ENCODE measurements around the gene AUTS2. TPM values are rescaled to one million over a fixed set of nuclear protein-coding genes. Genes with fewer than 3 reads are reported as not detected.

Gene AUTS2
- total and polyA plus RNA-seq, 2 of the 8 experiments (the other 6 are each of a cell fraction or from before 2014, with no cell fraction given) = 25.9 to 101 TPM

DNA sequence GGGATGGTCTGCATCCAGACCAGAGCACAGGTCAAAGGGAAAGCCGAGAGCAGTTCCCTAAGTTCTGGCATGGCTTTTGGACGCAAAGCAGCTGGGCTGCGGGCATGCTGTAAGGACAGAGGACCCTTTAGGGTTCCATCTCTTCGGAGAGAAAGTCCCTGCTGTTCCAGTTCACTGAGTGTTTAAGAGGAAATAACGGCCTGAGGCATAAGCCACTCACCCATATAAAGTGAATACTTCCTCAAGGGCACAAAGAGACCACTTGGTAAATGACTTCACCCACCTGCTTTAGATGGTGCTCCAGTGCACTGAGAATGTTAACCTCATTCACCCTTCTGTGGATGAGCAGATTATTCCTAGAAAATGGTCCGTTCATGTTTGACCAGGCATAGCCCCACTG lies 946.9 kb downstream of the AUTS2 start:
- no peak overlapping the region for H3K4me2 ChIP-seq (ENCODE audit: insufficient read depth in 1 of 2, low read depth in 2 of 2, low read length in 2 of 2)
- TF ChIP-seq SIX5 (IDR thresholded peaks at IDR 0.05; ENCODE audit: low read depth, low read length) = no peak
- no peak for TF ChIP-seq CHD2 (IDR thresholded peaks at IDR 0.05; ENCODE audit: low read length)
- TF ChIP-seq EP300 (IDR thresholded peaks at IDR 0.05; ENCODE audit: borderline replicate concordance in 1 of 2, low read depth in 2 of 2, low read length in 2 of 2) = no peak
- TF ChIP-seq SUZ12 (IDR thresholded peaks at IDR 0.05; ENCODE audit: low read length) = no peak
- TF ChIP-seq, protein P1, sequence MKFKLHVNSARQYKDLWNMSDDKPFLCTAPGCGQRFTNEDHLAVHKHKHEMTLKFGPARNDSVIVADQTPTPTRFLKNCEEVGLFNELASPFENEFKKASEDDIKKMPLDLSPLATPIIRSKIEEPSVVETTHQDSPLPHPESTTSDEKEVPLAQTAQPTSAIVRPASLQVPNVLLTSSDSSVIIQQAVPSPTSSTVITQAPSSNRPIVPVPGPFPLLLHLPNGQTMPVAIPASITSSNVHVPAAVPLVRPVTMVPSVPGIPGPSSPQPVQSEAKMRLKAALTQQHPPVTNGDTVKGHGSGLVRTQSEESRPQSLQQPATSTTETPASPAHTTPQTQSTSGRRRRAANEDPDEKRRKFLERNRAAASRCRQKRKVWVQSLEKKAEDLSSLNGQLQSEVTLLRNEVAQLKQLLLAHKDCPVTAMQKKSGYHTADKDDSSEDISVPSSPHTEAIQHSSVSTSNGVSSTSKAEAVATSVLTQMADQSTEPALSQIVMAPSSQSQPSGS (IDR thresholded peaks at IDR 0.05; ENCODE audit: low read length) = no peak
- TF ChIP-seq ASH2L (IDR thresholded peaks at IDR 0.05; ENCODE audit: low read length) = no peak
- no peak overlapping the region for H3K23ac ChIP-seq (ENCODE audit: insufficient read length)
- no peak overlapping the region for H2BK5ac ChIP-seq (ENCODE audit: low read depth, low read length)
- H3K23me2 ChIP-seq (ENCODE audit: low read depth, low read length) = no peaks in the 10 kb centered on the region
- H4K20me1 ChIP-seq (replicated peaks in 1 of 2; ENCODE audit: control insufficient read depth in 1 of 2, insufficient read depth in 2 of 2, low read length in 2 of 2) = no peaks in the 10 kb centered on the region
- H3K56ac ChIP-seq (replicated peaks; ENCODE audit: insufficient read length, low read depth, low read length) = no peak overlapping the region
- H4K8ac ChIP-seq (ENCODE audit: extremely low read depth, insufficient read depth, low read length) = no peak overlapping the region
- no peak overlapping the region for H3K18ac ChIP-seq (ENCODE audit: extremely low read depth, low read length)
- no peak overlapping the region for H2AFZ ChIP-seq (ENCODE audit: low read length)
- FAIRE-seq (no peak), DNase-seq (ENCODE audit: low read depth in 1 of 2, low spot score in 2 of 2) (no peak)
- no peaks in the 10 kb centered on the region for H3K79me2 ChIP-seq (ENCODE audit: control insufficient read depth in 1 of 2, insufficient read depth in 2 of 2, low read length in 2 of 2)
- no peaks in the 10 kb centered on the region; a peak in 1 of 4 replicates for H3K9me3 ChIP-seq (ENCODE audit: insufficient read depth in 2 of 2, low read depth in 1 of 2, low read length in 1 of 2)
- no peak overlapping the region for H2BK12ac ChIP-seq (ENCODE audit: low read depth, low read length)
- ChIA-PET CTCF (ENCODE audit: partially characterized antibody) (interaction anchor here (0.7 kb wide), 1 partner anchor 12 kb away, joined by 3 read pairs; no protein-coding TSS in a partner anchor), POLR2A (ENCODE audit: partially characterized antibody) (interaction anchor here (1.3 kb wide), 1 partner anchor 26 kb away, joined by 5 read pairs; no protein-coding TSS in a partner anchor)
- no peak overlapping the region for H3K14ac ChIP-seq (ENCODE audit: insufficient read length)
- no peak overlapping the region for H4K91ac ChIP-seq (replicated peaks; ENCODE audit: insufficient read length, low read length)
- H3K79me1 ChIP-seq (ENCODE audit: low read depth, low read length) = no peaks in the 10 kb centered on the region
- no peaks in the 10 kb centered on the region for H3K36me3 ChIP-seq (ENCODE audit: control insufficient read depth in 2 of 4, insufficient read depth in 4 of 4, low read length in 3 of 4)
- no peak overlapping the region for H3K27ac ChIP-seq (ENCODE audit: low read depth, low read length)
- no peak overlapping the region for H2BK15ac ChIP-seq (ENCODE audit: low read length)
- H2BK120ac ChIP-seq (replicated peaks; ENCODE audit: low read depth, low read length) = no peak overlapping the region
- peaks cover 0 to 9% (median 3%) of the 10 kb centered on the region in 4 experiments; a peak in 3 of 7 replicates for H3K4me1 ChIP-seq (replicated peaks in 1 of 4; ENCODE audit: control insufficient read depth in 3 of 4, insufficient read depth in 4 of 4, low read length in 3 of 4)
- H3K4ac ChIP-seq (replicated peaks; ENCODE audit: insufficient read length, low read depth, low read length) = no peak overlapping the region
- no peak overlapping the region for H4K5ac ChIP-seq (ENCODE audit: insufficient read length, low read depth, low read length)
- H3K9ac ChIP-seq (replicated peaks in 1 of 4; ENCODE audit: extremely low read depth in 1 of 4, low read depth in 3 of 4, low read length in 3 of 4) = no peak overlapping the region
- 80% methylated on average over 6 of the region's 6 CpGs; no CpG with 5 or more reads in 1 of the 2 experiments for WGBS, 2 experiments (ENCODE audit: extremely low coverage in 1 of 2, insufficient coverage in 1 of 2, insufficient read length in 1 of 2, insufficient replicate concordance in 2 of 2, low coverage in 1 of 2, low lambda C conversion rate in 2 of 2, missing lambda C conversion rate in 1 of 2)
- H3K4me3 ChIP-seq (ENCODE audit: extremely low read depth in 1 of 4, insufficient read depth in 2 of 4, low read depth in 3 of 4, low read length in 4 of 4) = no peak overlapping the region
- no peak overlapping the region for H2AK5ac ChIP-seq (ENCODE audit: low read depth, low read length)
- H2BK20ac ChIP-seq (ENCODE audit: low read length) = no peak overlapping the region
- no peaks in the 10 kb centered on the region; a peak in 1 of 7 replicates for H3K27me3 ChIP-seq (replicated peaks in 1 of 4; ENCODE audit: control insufficient read depth in 3 of 4, extremely low read depth in 1 of 4, insufficient read depth in 3 of 4, low read length in 3 of 4)
